NCI-H510A treated with DMSO at 0.1 percent for 48 hours (cell line): ENCODE measurements around the gene DMAC2L.
"Not testable (repeated sequence)": the region's sequence is repeated elsewhere in the genome, so short reads cannot be mapped to it uniquely, and the experiment has no call there.

Source experiments
- DNase-seq: peaks from one replicate; lab custom pipeline; 2025; lab: John Stamatoyannopoulos, UW

The DMAC2L gene

GRCh38 chr14:50356283-50356682 lies 44.2 kb downstream of the DMAC2L start:
- not testable (repeated sequence) for DNase-seq

- no peak for DNase-seq
Observed at GRCh38 chr14:50357124-50357523, 45.0 kb downstream of the DMAC2L start.

GRCh38 chr14:50357753-50358395 lies 45.8 kb downstream of the DMAC2L start:
- DNase-seq = no peak

- no peak for DNase-seq
Observed at GRCh38 chr14:50359631-50360030, 47.5 kb downstream of the DMAC2L start.

GRCh38 chr14:50360093-50360492 lies 48.0 kb downstream of the DMAC2L start:
- no peak for DNase-seq

- DNase-seq = no peak
Observed at GRCh38 chr14:50360851-50361250, 48.7 kb downstream of the DMAC2L start.

GRCh38 chr14:50361473-50362403 lies 49.6 kb downstream of the DMAC2L start:
- DNase-seq = not testable (repeated sequence)

GRCh38 chr14:50362764-50363713 lies 50.9 kb downstream of the DMAC2L start:
- DNase-seq = no peak

GRCh38 chr14:50363714-50364111 lies 51.6 kb downstream of the DMAC2L start:
- no peak for DNase-seq

GRCh38 chr14:50364792-50365191 lies 52.7 kb downstream of the DMAC2L start:
- no peak for DNase-seq

- not testable (repeated sequence) for DNase-seq
Observed at GRCh38 chr14:50365572-50365971, 53.4 kb downstream of the DMAC2L start.

- DNase-seq = no peak
Observed at GRCh38 chr14:50366115-50366514, 54.0 kb downstream of the DMAC2L start.

GRCh38 chr14:50366589-50366988 lies 54.5 kb downstream of the DMAC2L start:
- no peak for DNase-seq

- no peak for DNase-seq
Observed at GRCh38 chr14:50371546-50371945, 59.4 kb downstream of the DMAC2L start.

GRCh38 chr14:50373959-50374358 lies 61.8 kb downstream of the DMAC2L start:
- DNase-seq = no peak

GRCh38 chr14:50375760-50376159 lies 63.6 kb downstream of the DMAC2L start:
- DNase-seq = no peak
